ENCODE results near the gene SUGCT.

Gene SUGCT

GRCh38 chr7:40658729-40659128 is 523.9 kb downstream of the SUGCT start:
- no peak for DNase-seq (ENCODE audit: low read depth in 2 of 2)

- DNase-seq (ENCODE audit: low read depth in 2 of 2), result no peak
Measured at GRCh38 chr7:40659231-40659630, 524.4 kb downstream of the SUGCT start.

- no peak for DNase-seq (ENCODE audit: low read depth in 2 of 2)
Measured at GRCh38 chr7:40673285-40673684, 538.5 kb downstream of the SUGCT start.

- DNase-seq (ENCODE audit: low read depth in 2 of 2), result no peak
Measured at GRCh38 chr7:40674316-40674715, 539.5 kb downstream of the SUGCT start.

- DNase-seq (ENCODE audit: low read depth in 2 of 2), result no peak
Measured at GRCh38 chr7:40675741-40676140, 540.9 kb downstream of the SUGCT start.

- DNase-seq (ENCODE audit: low read depth in 2 of 2), result no peak
Measured at GRCh38 chr7:40676221-40676620, 541.4 kb downstream of the SUGCT start.

GRCh38 chr7:40680657-40681056 is 545.9 kb downstream of the SUGCT start:
- no peak for DNase-seq (ENCODE audit: low read depth in 2 of 2)

GRCh38 chr7:40682696-40683095 is 547.9 kb downstream of the SUGCT start:
- no peak for DNase-seq (ENCODE audit: low read depth in 2 of 2)

- DNase-seq (ENCODE audit: low read depth in 2 of 2), result no peak
Measured at GRCh38 chr7:40694026-40694809, 559.4 kb downstream of the SUGCT start.

- no peak for DNase-seq (ENCODE audit: low read depth in 2 of 2)
Measured at GRCh38 chr7:40694991-40695390, 560.2 kb downstream of the SUGCT start.

- no peak for DNase-seq (ENCODE audit: low read depth in 2 of 2)
Measured at GRCh38 chr7:40697653-40698052, 562.8 kb downstream of the SUGCT start.

GRCh38 chr7:40698214-40698920 is 563.6 kb downstream of the SUGCT start:
- no peak for DNase-seq (ENCODE audit: low read depth in 2 of 2)

GRCh38 chr7:40698921-40699260 is 564.1 kb downstream of the SUGCT start:
- no peak for DNase-seq (ENCODE audit: low read depth in 2 of 2)

- peak in 1 of 2 donors; percentile 1 for DNase-seq (ENCODE audit: low read depth in 2 of 2)
Measured at GRCh38 chr7:40700653-40701421, 566.0 kb downstream of the SUGCT start.

GRCh38 chr7:40701836-40702551 is 567.2 kb downstream of the SUGCT start:
- no peak for DNase-seq (ENCODE audit: low read depth in 2 of 2)

- DNase-seq (ENCODE audit: low read depth in 2 of 2), result no peak
Measured at GRCh38 chr7:40704172-40704571, 569.4 kb downstream of the SUGCT start.

GRCh38 chr7:40706829-40707228 is 572.0 kb downstream of the SUGCT start:
- no peak for DNase-seq (ENCODE audit: low read depth in 2 of 2)

GRCh38 chr7:40709062-40709964 is 574.5 kb downstream of the SUGCT start:
- no peak for DNase-seq (ENCODE audit: low read depth in 2 of 2)

GRCh38 chr7:40711706-40712105 is 576.9 kb downstream of the SUGCT start:
- no peak for DNase-seq (ENCODE audit: low read depth in 2 of 2)

GRCh38 chr7:40714363-40715052 is 579.7 kb downstream of the SUGCT start:
- no peak for DNase-seq (ENCODE audit: low read depth in 2 of 2)
